ENCODE data around the gene ANTXRL.
"Not testable (repeated sequence)": the region's sequence is repeated elsewhere in the genome, so short reads cannot be mapped to it uniquely, and the experiment has no call there.

The ANTXRL gene

DNA sequence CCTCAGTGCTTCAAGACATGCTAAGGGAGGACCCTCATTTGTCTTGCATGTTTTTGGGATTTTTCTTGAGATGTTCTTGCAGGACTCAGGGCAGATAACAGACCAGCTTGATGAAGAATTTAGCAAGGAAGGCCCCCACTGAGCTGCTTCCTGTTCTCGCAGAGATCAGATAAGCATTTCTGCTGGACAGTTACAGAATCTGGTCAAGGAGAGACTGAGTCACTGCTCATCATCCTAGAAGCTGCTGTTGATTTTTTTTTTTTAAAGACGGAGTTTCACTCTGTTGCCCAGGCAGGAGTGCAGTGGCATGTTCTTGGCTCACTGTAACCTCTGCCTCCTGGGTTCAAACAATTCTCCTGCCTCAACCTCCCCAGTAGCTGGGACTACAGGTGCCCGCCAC, 87.6 kb downstream of the ANTXRL start:
- not testable (repeated sequence) for DNase-seq

DNA sequence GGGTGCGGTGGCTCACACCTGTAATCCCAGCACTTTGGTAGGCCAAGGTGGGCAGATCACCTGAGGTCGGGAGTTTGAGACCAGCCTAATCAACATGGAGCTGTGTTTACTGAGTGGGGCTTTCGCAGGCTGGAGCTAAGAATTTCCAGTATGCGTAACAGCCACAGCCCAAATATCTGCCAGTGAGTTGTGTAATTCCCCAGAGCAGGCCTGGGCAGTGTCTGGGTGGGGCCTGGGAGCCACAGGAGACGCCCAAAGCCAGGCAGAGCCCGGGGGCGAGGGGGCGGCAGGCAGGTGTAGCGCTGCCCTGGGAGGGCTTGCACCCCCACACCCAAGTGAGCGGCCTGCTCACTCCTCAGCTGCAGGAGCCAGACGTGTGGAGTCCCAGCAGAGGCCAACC, 88.6 kb downstream of the ANTXRL start, which contains the start of gene ANXA8L1:
TSS of gene ANXA8L1 (plus strand) at position 371 of the 400 bp plus-strand sequence. CDS start 76 bp downstream, outside the sequence.
- not testable (repeated sequence) for DNase-seq

DNA sequence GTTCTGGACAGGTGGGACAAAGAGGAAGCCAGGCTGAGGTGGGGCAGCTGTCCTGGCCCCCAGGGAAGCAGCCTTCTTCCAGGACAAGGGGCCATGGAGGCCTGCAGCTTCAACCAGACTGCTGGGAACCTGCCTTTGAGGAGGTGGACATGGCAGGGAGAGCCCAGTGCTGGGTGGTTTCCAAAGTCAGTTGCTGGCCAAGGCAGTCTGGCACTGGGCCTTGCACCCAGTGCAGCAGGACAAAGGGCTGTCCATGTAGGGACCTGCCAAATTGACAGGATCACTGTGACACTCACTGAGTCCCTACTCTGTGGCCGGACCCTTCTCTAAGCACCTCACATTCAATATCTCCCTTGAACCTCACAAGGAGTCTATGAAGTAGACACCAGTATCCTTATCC, 90.2 kb downstream of the ANTXRL start:
- DNase-seq: not testable (repeated sequence)

DNA sequence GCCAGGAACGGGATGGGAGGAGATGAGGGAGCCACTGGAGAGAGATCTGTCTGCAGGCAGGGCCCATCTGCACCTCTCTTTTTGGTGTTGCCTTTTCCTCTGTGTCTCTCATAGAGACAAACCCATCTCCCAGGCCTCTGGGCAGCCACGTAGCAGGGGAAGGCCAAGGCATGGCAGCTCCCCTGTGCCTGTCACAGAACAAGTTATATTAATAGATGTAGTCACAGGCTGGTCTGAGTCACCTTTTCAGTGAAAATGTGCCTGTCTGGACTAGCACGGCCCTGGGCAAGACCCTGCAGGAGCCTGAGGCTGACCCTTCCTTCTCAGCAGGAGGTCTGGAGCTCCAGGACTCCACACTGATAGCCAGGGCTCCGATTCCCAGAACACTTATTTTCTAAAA, 90.9 kb downstream of the ANTXRL start:
- DNase-seq: not testable (repeated sequence)

DNA sequence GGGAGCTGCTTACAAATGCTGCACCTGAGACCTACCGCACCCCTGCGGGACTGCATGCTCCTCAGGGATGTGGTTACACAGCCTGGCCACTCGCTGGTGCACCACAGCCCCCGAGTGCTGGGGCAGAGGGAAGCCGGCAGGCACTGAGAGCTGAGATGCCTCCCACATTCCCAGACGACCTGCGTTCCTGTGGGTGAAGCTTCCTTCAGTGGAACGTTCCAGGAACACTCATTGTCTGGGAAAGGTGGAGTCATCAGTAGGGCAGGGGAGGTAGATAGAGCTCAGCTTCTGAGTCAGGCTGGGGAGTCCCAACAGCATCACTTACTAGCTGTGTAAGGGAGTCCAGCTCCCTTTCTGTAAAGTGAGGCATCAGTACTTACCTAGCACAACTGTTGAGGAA, 91.3 kb downstream of the ANTXRL start:
- DNase-seq: not testable (repeated sequence)

DNA sequence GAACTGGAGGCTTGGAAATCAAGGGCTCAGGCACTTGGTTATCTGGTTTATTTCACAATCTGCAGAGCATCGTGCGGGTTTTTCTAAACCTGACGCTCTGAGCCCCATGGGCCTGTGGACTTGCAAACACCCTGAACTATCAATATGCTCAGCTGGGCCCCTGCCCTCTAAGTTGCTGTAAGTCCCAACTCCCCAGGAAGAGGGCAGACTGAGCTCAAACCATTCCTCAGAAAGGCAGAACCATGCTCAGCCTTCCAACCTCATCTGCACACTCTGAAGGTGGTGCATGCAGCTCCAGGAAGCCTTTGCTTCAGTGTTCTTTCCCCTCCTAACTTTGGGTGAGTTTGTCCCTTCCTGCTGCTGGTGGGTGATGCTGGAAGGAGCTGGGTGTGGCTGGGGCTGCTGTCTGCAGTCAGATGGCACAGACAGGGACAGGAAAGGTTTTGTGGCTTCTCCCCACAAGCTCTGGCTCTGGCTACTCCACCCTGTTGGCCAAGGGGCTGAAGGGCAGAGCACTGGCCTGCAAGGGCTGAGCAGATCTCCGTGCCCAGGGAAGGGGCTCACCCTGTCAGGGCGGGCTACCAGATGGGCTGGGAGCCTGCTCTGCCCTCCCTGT, 92.5 kb downstream of the ANTXRL start:
- DNase-seq: not testable (repeated sequence)

Measured in stimulated activated CD4-positive, alpha-beta T cell treated with anti-CD3 and anti-CD28 coated beads, Interleukin-1b, Interleukin-23, amount 100 ng/mL, for 48 hours (primary cell).